Epithelial cell of esophagus (primary cell): ENCODE measurements around the gene TIGAR.
A peak's percentile ranks its signal among the peaks of the same experiment; 100 is the strongest.

ENCODE experiments used
- DNase-seq: peaks from one replicate; pipeline ENCODE4 v3.0.0; 2010; ENCODE audit warnings: low read depth
- H3K4me3 ChIP-seq: 2 replicates; pipeline ENCODE4 v1.5.1; 2011; ENCODE audit warnings: mild to moderate bottlenecking, low read length, control low read depth
- CTCF ChIP-seq: IDR thresholded peaks from 2 replicates; pipeline ENCODE4 v1.5.1; 2011; ENCODE audit warnings: low read depth, mild to moderate bottlenecking, low read length, control low read depth, inconsistent platforms; ENCODE audit not compliant: insufficient read depth; ENCODE audit errors: missing control alignments

Gene TIGAR

GRCh38 chr12:4378772-4379171 lies 57.8 kb downstream of the TIGAR start:
- no peak for DNase-seq
- TF ChIP-seq CTCF = no peak
- H3K4me3 ChIP-seq = no peak overlapping the region

- DNase-seq = peak; percentile 38
- no peak within 1 kb of the TSS for H3K4me3 ChIP-seq
- no peak for TF ChIP-seq CTCF
These were observed 58.4 kb downstream of the TIGAR start, which contains the start of gene FGF23 for GRCh38 chr12:4379405-4379804. TSS of gene FGF23 (minus strand) at chr12:4379712. CDS start at chr12:4379582, 130 bp downstream.

DNA sequence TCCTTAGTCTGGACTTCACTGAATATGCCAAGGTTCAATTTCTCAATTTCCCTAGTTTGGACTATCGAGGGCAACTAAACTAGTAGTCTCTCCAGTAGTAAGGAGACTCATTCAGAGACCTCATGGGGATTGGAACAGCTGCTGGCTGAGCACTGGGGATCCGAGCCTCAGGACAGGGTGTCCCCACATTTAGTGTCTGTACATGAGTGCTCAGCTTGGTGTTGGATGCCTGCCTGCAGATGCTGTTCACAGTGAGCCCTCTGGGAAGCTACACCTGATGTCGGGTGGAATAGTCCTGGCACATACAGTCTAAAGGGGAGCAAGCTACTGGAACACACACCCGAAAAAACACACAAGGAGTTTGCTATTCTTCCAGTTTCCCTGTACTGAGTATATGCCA lies 59.3 kb downstream of the TIGAR start:
- no peak for TF ChIP-seq CTCF
- H3K4me3 ChIP-seq = no peak overlapping the region
- DNase-seq = no peak

DNA sequence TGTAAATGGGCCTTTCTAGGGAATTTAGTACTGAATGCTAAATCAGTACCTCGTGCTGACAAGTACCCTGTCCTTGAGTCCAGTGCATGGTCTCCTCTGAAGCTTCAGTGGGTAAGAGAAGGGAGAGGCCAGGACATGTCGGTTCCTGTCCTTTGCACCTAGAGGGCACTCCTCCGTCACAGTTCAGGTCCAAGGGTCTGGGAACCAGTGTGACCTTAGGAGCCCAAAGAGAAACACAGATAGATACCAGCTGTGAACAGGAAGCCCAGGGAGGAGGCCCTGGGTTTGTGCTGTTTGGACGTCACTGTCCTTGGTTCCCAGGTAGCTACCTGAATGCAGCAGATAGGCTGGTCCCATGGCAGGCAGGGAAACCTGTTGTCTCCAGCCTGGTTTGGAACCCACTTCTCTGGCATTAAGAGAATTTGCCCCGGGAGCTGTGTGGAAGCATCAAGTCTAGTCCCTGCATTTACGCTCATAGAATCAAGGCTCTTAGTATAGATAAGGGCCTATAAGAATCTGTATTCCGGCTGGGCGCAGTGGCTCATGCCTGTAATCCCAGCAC lies 62.4 kb downstream of the TIGAR start:
- no peak overlapping the region for H3K4me3 ChIP-seq
- no peak for DNase-seq
- TF ChIP-seq CTCF = no peak

DNA sequence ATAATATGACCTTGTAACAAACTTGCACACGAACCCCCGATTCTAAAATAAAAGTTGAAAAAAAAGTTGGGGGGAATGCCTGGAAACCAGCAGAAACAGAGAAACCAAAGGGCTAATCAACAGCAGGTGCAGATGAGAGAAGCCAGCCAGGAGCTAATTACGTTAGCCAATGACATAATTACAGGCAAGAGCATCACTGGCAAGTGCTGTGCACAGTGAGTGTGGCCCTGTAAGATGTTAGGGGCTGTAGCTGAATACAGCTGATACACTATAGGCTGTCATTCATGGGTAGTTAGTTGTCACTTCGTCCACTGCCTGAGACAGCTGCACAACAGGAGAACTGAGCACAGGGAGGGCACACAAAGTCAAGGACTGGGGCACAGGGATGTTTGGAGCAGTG lies 65.8 kb downstream of the TIGAR start:
- TF ChIP-seq CTCF = no peak
- DNase-seq = no peak
- no peak overlapping the region for H3K4me3 ChIP-seq

GRCh38 chr12:4387607-4388006 lies 66.6 kb downstream of the TIGAR start:
- H3K4me3 ChIP-seq = no peak overlapping the region
- DNase-seq = no peak
- no peak for TF ChIP-seq CTCF

DNA sequence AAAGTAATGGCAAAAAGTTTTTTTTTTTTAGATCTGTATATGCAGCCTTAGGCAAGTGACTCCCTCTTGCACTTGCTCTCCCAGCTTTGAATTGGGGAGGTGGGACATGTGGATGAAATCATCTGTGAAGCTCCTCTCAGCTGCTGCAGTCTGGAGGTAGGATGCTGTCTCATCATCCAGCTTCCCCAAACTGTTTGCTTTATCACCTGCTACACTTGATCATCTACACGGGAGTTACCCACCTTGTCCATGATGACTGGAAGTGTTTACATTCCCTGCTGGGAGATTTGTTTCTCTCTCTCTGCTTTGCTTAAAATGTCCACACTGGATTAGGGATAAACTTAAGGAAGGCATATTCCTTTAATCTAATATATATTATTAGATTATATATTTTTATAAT lies 67.0 kb downstream of the TIGAR start:
- DNase-seq = no peak
- no peak for TF ChIP-seq CTCF
- no peak overlapping the region for H3K4me3 ChIP-seq
